Measurements from ENCODE around the gene SURF2.

DNA sequence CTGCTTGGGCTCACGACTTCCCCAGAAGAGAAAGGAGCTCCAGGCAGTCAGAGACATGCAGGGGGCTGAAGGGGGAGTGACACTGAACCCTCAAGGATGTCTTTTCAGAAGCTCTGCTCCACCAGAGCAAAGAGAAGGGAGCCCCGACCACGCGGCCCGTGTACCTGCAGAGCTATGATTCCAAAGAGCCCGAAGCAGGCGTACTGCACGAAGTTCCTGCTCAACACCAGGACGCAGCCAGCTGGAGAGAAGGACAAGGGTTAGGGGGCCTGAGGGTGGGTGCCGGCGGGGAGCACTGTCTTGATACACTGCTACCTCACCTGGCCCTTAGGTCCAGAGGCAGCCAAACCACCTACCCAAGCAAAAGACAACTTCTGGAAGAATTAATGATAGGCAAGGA is 10.1 kb downstream of the SURF2 start:
- TF ChIP-seq, protein P1, sequence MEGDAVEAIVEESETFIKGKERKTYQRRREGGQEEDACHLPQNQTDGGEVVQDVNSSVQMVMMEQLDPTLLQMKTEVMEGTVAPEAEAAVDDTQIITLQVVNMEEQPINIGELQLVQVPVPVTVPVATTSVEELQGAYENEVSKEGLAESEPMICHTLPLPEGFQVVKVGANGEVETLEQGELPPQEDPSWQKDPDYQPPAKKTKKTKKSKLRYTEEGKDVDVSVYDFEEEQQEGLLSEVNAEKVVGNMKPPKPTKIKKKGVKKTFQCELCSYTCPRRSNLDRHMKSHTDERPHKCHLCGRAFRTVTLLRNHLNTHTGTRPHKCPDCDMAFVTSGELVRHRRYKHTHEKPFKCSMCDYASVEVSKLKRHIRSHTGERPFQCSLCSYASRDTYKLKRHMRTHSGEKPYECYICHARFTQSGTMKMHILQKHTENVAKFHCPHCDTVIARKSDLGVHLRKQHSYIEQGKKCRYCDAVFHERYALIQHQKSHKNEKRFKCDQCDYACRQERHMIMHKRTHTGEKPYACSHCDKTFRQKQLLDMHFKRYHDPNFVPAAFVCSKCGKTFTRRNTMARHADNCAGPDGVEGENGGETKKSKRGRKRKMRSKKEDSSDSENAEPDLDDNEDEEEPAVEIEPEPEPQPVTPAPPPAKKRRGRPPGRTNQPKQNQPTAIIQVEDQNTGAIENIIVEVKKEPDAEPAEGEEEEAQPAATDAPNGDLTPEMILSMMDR (IDR thresholded peaks at IDR 0.05), result no peak
- no peak for TF ChIP-seq POLR2A (IDR thresholded peaks at IDR 0.05)

All from sigmoid colon (tissue), 3 donors.